Right lobe of liver (tissue), 4 donors: Measurements from ENCODE around the gene ITPK1.

Experiments used
- POLR2A ChIP-seq: fragments of 450-650 bp; IDR thresholded peaks from one replicate; pipeline ENCODE4 v1.6.1; 2017; ENCODE audit warnings: antibody characterized with exemption, mild to moderate bottlenecking
- TF ChIP-seq, protein P1 (sequence below), 4 donors: fragments of 200-600 bp in 3 of 4; fragments of 450-650 bp in 1 of 4; IDR thresholded peaks; one replicate each; pipeline versions ENCODE4 v1.5.1 to v1.8.0; 2016 to 2022; ENCODE audit warnings: antibody characterized with exemption in 4 of 4, mild to moderate bottlenecking in 2 of 4
- donor health status: DM: no; HTN: no; CAD: no.
- donor health status: DM: no; HTN: no; CAD: no.
- donor health status: DM: no; HTN: yes; CAD: no.

DNA sequence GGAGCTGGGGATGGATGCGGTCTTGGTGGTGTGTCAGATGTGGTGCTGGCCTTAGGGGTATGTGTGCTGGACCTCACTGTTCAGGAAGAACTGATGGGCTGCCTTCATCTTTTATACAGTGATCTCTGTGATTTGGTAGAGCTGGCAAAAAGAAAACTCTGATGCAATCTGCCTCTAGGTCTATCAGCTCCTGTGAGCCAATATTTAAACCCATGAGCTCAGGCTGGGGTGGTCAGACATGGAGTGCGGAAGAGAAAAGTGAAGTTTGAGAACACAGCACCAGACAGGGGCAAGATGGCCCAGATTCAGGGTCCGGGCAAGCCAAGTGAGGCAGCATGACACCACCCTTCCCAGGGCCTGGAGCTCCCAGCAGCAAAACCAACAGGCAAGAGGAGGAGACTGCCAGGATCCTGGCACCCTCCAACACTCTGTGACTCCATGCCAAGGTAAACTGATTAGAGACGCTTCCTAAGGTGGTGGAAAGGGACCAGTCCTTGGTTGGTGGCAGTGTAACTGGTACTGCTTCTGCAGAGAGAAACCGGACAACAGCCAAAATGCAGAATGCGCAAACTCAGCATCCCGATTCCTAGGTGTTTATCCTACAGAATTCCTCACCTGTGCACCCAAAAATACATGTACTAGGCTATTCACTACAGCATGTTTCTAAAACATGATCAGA lies 110.5 kb downstream of the ITPK1 start:
- TF ChIP-seq, protein P1, sequence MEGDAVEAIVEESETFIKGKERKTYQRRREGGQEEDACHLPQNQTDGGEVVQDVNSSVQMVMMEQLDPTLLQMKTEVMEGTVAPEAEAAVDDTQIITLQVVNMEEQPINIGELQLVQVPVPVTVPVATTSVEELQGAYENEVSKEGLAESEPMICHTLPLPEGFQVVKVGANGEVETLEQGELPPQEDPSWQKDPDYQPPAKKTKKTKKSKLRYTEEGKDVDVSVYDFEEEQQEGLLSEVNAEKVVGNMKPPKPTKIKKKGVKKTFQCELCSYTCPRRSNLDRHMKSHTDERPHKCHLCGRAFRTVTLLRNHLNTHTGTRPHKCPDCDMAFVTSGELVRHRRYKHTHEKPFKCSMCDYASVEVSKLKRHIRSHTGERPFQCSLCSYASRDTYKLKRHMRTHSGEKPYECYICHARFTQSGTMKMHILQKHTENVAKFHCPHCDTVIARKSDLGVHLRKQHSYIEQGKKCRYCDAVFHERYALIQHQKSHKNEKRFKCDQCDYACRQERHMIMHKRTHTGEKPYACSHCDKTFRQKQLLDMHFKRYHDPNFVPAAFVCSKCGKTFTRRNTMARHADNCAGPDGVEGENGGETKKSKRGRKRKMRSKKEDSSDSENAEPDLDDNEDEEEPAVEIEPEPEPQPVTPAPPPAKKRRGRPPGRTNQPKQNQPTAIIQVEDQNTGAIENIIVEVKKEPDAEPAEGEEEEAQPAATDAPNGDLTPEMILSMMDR (IDR thresholded peaks at IDR 0.05) = no peak
- TF ChIP-seq POLR2A = no peak
